PFSK-1 (cell line): ENCODE measurements around the gene PTP4A2.

ENCODE experiments used
- TAF1 ChIP-seq: IDR thresholded peaks from 2 replicates; pipeline ENCODE4 v1.6.1; 2012; ENCODE audit warnings: low read length, control low read depth, borderline replicate concordance; ENCODE audit not compliant: insufficient read depth
- TF ChIP-seq, protein P1 (sequence below), 2 experiments: IDR thresholded peaks; 2 replicates each; pipeline versions ENCODE4 v1.6.1 to v1.8.0; 2011 to 2012; ENCODE audit warnings: low read depth in 2 of 2, low read length in 2 of 2, control low read depth in 1 of 2, inconsistent platforms in 1 of 2, mild to moderate bottlenecking in 1 of 2, moderate library complexity in 1 of 2; ENCODE audit not compliant: insufficient read depth in 1 of 2

DNA sequence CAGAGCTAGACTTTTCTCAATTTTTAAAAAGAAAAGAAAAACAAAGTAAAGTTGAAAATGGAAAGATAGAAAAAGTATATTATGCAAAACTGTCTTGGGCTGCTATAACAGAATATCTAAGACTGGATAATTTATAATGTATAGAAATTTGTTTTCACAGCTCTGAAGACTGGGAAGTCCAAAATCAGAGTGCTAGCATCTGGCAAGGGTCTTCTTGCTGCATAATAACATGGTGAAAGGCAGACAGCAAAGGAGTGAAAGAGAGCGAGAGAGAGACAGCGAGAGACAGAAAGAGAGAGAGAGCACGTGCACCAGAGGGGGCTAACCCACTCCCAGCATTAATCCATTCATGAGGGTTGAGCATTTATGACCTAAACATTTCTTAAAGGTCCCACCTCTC, 63.2 kb downstream of the PTP4A2 start:
- TF ChIP-seq TAF1, result no peak
- TF ChIP-seq, protein P1, sequence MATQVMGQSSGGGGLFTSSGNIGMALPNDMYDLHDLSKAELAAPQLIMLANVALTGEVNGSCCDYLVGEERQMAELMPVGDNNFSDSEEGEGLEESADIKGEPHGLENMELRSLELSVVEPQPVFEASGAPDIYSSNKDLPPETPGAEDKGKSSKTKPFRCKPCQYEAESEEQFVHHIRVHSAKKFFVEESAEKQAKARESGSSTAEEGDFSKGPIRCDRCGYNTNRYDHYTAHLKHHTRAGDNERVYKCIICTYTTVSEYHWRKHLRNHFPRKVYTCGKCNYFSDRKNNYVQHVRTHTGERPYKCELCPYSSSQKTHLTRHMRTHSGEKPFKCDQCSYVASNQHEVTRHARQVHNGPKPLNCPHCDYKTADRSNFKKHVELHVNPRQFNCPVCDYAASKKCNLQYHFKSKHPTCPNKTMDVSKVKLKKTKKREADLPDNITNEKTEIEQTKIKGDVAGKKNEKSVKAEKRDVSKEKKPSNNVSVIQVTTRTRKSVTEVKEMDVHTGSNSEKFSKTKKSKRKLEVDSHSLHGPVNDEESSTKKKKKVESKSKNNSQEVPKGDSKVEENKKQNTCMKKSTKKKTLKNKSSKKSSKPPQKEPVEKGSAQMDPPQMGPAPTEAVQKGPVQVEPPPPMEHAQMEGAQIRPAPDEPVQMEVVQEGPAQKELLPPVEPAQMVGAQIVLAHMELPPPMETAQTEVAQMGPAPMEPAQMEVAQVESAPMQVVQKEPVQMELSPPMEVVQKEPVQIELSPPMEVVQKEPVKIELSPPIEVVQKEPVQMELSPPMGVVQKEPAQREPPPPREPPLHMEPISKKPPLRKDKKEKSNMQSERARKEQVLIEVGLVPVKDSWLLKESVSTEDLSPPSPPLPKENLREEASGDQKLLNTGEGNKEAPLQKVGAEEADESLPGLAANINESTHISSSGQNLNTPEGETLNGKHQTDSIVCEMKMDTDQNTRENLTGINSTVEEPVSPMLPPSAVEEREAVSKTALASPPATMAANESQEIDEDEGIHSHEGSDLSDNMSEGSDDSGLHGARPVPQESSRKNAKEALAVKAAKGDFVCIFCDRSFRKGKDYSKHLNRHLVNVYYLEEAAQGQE (IDR thresholded peaks at IDR 0.05; ENCODE audit: insufficient read depth in 1 of 2, low read depth in 2 of 2, low read length in 2 of 2), result no peak
